ENCODE results near the gene SSBP3.

GRCh38 chr1:54199765-54200518 lies 206.3 kb downstream of the SSBP3 start, which contains the start of the genes CYB5RL and MRPL37:
- no peak for TF ChIP-seq CTCF (IDR thresholded peaks at IDR 0.05)
- peak; percentile 10 to 54 for TF ChIP-seq POLR2A (IDR thresholded peaks at IDR 0.05)
